ENCODE data around the gene PIWIL4.

The PIWIL4 gene

GRCh38 chr11:94602430-94603372 lies 35.5 kb downstream of the PIWIL4 start (continued):
- TF ChIP-seq SETDB1 (IDR thresholded peaks at IDR 0.05; ENCODE audit: insufficient read length, low read length) (no peak), ZNF10 (tag by site-specific recombination; IDR thresholded peaks at IDR 0.05) (peak; percentile 41; the same call in 1 of the 2 replicates), ZNF366 (tag by site-specific recombination; conservative IDR thresholded peaks at IDR 0.05) (peak; percentile 37; the same call in 1 of the 2 replicates), ZNF561 (tag by site-specific recombination; IDR thresholded peaks at IDR 0.05; ENCODE audit: borderline replicate concordance) (no peak), PRDM6 (tag by site-specific recombination; IDR thresholded peaks at IDR 0.05) (peak; percentile 51; the same call in 1 of the 2 replicates), ZNF174 (tag by site-specific recombination; IDR thresholded peaks at IDR 0.05) (no peak), ZEB2 (tag by site-specific recombination; IDR thresholded peaks at IDR 0.05) (peak; percentile 62), ZNF26 (tag by site-specific recombination; IDR thresholded peaks at IDR 0.05) (no peak), ZNF488 (tag by site-specific recombination; IDR thresholded peaks at IDR 0.05) (no peak), ZNF354C (tag by site-specific recombination; IDR thresholded peaks at IDR 0.05; ENCODE audit: borderline replicate concordance, low read depth) (no peak), ZNF792 (tag by site-specific recombination; IDR thresholded peaks at IDR 0.05) (no peak), ZNF629 (tag by site-specific recombination; IDR thresholded peaks at IDR 0.05) (peak; percentile 74), SP7 (tag by site-specific recombination; IDR thresholded peaks at IDR 0.05) (peak; percentile 68), ZNF660 (tag by site-specific recombination; IDR thresholded peaks at IDR 0.05) (no peak), ZNF394 (tag by site-specific recombination; IDR thresholded peaks at IDR 0.05; ENCODE audit: borderline replicate concordance) (no peak), ZBTB17 (tag by site-specific recombination; IDR thresholded peaks at IDR 0.05) (peak; percentile 58), FEZF1 (tag by site-specific recombination; IDR thresholded peaks at IDR 0.05) (peak; percentile 34; the same call in 1 of the 2 replicates)

- CTCF ChIA-PET: interaction anchor here (2.0 kb wide), 1 partner anchor 19 kb away, joined by 10 read pairs; no protein-coding TSS in a partner anchor
- TF ChIP-seq ATF2 (tag by site-specific recombination; IDR thresholded peaks at IDR 0.05; ENCODE audit: low read depth) (no peak), ZNF558 (tag by site-specific recombination; IDR thresholded peaks at IDR 0.05) (no peak), KLF1 (tag by site-specific recombination; IDR thresholded peaks at IDR 0.05) (no peak)
These were observed 36.4 kb downstream of the PIWIL4 start for GRCh38 chr11:94603587-94603986.

More at GRCh38 chr11:94603587-94603986, 36.4 kb downstream of the PIWIL4 start:
- H3K27ac ChIP-seq (ENCODE audit: extremely low read depth, low read depth, low read length): no peak overlapping the region
- no peak overlapping the region for H3K4me3 ChIP-seq (ENCODE audit: low read depth, low read length)
- no peaks in the 10 kb centered on the region for H3K9me3 ChIP-seq (ENCODE audit: control insufficient read depth, insufficient read depth, low read depth, low read length)
- H3K4me1 ChIP-seq (ENCODE audit: control insufficient read depth, insufficient read depth, low read length): no peaks in the 10 kb centered on the region
- POLR2A ChIA-PET: no interaction called here
- H3K36me3 ChIP-seq (ENCODE audit: control insufficient read depth in 2 of 2, insufficient read depth in 1 of 2, low read length in 2 of 2): no peaks in the 10 kb centered on the region
